Panc1 (cell line): ENCODE data around the gene OFD1. TPM values are rescaled to one million over a fixed set of nuclear protein-coding genes. Genes with fewer than 3 reads are reported as not detected.

Experiments used
- ATAC-seq: fragments of 200-7000 bp; cut with Tn5 transposase; 2 replicates; pipeline ENCODE4 v1.9.1; 2020; ENCODE audit warnings: mild to moderate bottlenecking, moderate library complexity
- BruUV-seq: library from RNA; stranded (reverse); fragments of 400-500 nt; replicated peaks from 2 replicates; lab custom pipeline; 2021; lab: Mats Ljungman, UMichigan
- CTCF ChIA-PET: fragments of 300-600 bp; sonication (Branson Sonifier 250); formaldehyde crosslinking; loops from one replicate; lab custom pipeline; 2022; ENCODE audit warnings: antibody characterized with exemption; lab: Charles Lee
- POLR2A ChIA-PET: fragments of 300-600 bp; sonication (Branson Sonifier 250); formaldehyde crosslinking; loops from one replicate; lab custom pipeline; 2022; ENCODE audit warnings: antibody characterized with exemption; lab: Charles Lee
- DNase-seq: peaks from one replicate; pipeline ENCODE4 v3.0.0-alpha.2; 2010; ENCODE audit warnings: low read depth, low spot score
- H3K27ac ChIP-seq: 2 replicates; pipeline ENCODE4 v1.5.1; 2011; ENCODE audit warnings: mild to moderate bottlenecking, low read length, inconsistent platforms
- H3K27me3 ChIP-seq: fragments of 200-500 bp; sonication (Bioruptor generic); 2 replicates; pipeline ENCODE4 v1.6.0; 2014; ENCODE audit warnings: low read length, inconsistent platforms; ENCODE audit not compliant: control insufficient read depth, insufficient read depth
- H3K36me3 ChIP-seq: fragments of 200-500 bp; sonication (Bioruptor generic); 2 replicates; pipeline ENCODE4 v1.5.1; 2014; ENCODE audit warnings: inconsistent platforms, mild to moderate bottlenecking, low read length, moderate library complexity; ENCODE audit not compliant: control insufficient read depth, insufficient read depth
- H3K4me1 ChIP-seq: 2 replicates; pipeline ENCODE4 v1.5.1; 2011; ENCODE audit warnings: inconsistent platforms, mild to moderate bottlenecking, low read length, moderate library complexity; ENCODE audit not compliant: control insufficient read depth, insufficient read depth
- H3K4me3 ChIP-seq, 2 experiments: 2 replicates each; pipeline ENCODE4 v1.5.1; 2011 to 2012; ENCODE audit warnings: low read depth in 2 of 2, low read length in 2 of 2, mild to moderate bottlenecking in 2 of 2, inconsistent platforms in 1 of 2, moderate library complexity in 1 of 2
- H3K9me3 ChIP-seq: fragments of 200-500 bp; sonication (Bioruptor generic); 2 replicates; pipeline ENCODE4 v1.5.1; 2014; ENCODE audit warnings: low read depth, mild to moderate bottlenecking, inconsistent platforms, low read length, moderate library complexity; ENCODE audit not compliant: control insufficient read depth, insufficient read depth
- CTCF ChIP-seq: fragments of 450-650 bp; IDR thresholded peaks from 2 replicates; pipeline ENCODE4 v1.5.1; 2017; ENCODE audit warnings: mild to moderate bottlenecking
- POLR2AphosphoS5 ChIP-seq: IDR thresholded peaks from 2 replicates; pipeline ENCODE4 v1.6.1; 2012; ENCODE audit warnings: mild to moderate bottlenecking, low read depth, low read length, moderate library complexity
- REST ChIP-seq, 2 experiments: IDR thresholded peaks; 2 replicates each; pipeline ENCODE4 v1.6.1; 2011 to 2012; ENCODE audit warnings: low read depth in 2 of 2, control low read depth in 1 of 2, low read length in 1 of 2, mild to moderate bottlenecking in 1 of 2, moderate library complexity in 1 of 2; ENCODE audit not compliant: insufficient read depth in 1 of 2
- SIN3A ChIP-seq: IDR thresholded peaks from 2 replicates; pipeline ENCODE4 v1.6.1; 2012; ENCODE audit warnings: low read depth, mild to moderate bottlenecking, low read length, moderate library complexity, borderline replicate concordance; ENCODE audit not compliant: insufficient read depth
- TCF7L2 ChIP-seq: IDR thresholded peaks from 2 replicates; pipeline ENCODE4 v1.6.1; 2011; ENCODE audit warnings: mild to moderate bottlenecking, low read depth, low read length, inconsistent platforms
- in situ Hi-C: cut with HindIII; loops from 2 replicates; pipeline ENCODE4 v1.10.0; 2016; ENCODE audit warnings: low sequenced_read_pairs, low pct_unique_long_range_greater_than_20kb
- intact Hi-C: fragments of 100-400 bp; cut with micrococcal nuclease; formaldehyde crosslinking; loops from one replicate; pipeline ENCODE4 v1.10.0; 2022; ENCODE audit not compliant: unreplicated experiment
- total RNA-seq: library from RNA; stranded (reverse); gene quantifications from one replicate; pipeline ENCODE4 v1.2.1, GENCODE V29; 2021; ENCODE audit not compliant: unreplicated experiment

OFD1 gene
- total RNA-seq, 1 experiment from 2014 or later = 22.8 TPM

GRCh38 chrX:13794417-13794816, 59.9 kb downstream of the OFD1 start:
- ATAC-seq = no peak
- Histone ChIP-seq H3K36me3 (no peaks in the 10 kb centered on the region), H3K4me1 (no peaks in the 10 kb centered on the region), H3K4me3 (no peak overlapping the region), H3K27ac (no peak overlapping the region), H3K27me3 (no peaks in the 10 kb centered on the region), H3K9me3 (no peaks in the 10 kb centered on the region)
- intact Hi-C loops = no loop called here
- TF ChIP-seq POLR2AphosphoS5 = no peak
- no peak for TF ChIP-seq CTCF
- no peak for TF ChIP-seq TCF7L2
- no peak for TF ChIP-seq SIN3A
- no peak for TF ChIP-seq REST (IDR thresholded peaks at IDR 0.05; ENCODE audit: insufficient read depth in 1 of 2, low read depth in 2 of 2, low read length in 1 of 2)
- ChIA-PET CTCF (no interaction called here), POLR2A (no interaction called here)
- in situ Hi-C loops = no loop called here
- no TSS peak for BruUV-seq
- DNase-seq = no peak

GRCh38 chrX:13797512-13797911, 63.0 kb downstream of the OFD1 start:
- no peaks in the 10 kb centered on the region for H3K4me1 ChIP-seq
- no peak overlapping the region for H3K4me3 ChIP-seq
- DNase-seq (no peak), ATAC-seq (no peak)
- H3K9me3 ChIP-seq = no peaks in the 10 kb centered on the region
- intact Hi-C loops = no loop called here
- in situ Hi-C loops = no loop called here
- no peak for TF ChIP-seq TCF7L2
- no peak for TF ChIP-seq POLR2AphosphoS5
- no peak for TF ChIP-seq REST (IDR thresholded peaks at IDR 0.05; ENCODE audit: insufficient read depth in 1 of 2, low read depth in 2 of 2, low read length in 1 of 2)
- TF ChIP-seq SIN3A = no peak
- TF ChIP-seq CTCF = no peak
- CTCF ChIA-PET = no interaction called here
- BruUV-seq = no TSS peak
- no peaks in the 10 kb centered on the region for H3K36me3 ChIP-seq
- H3K27me3 ChIP-seq = no peaks in the 10 kb centered on the region
- H3K27ac ChIP-seq = no peak overlapping the region
- POLR2A ChIA-PET = no interaction called here
